ENCODE measurements around the gene UGT1A9. TPM values are rescaled to one million over a fixed set of nuclear protein-coding genes. Genes with fewer than 3 reads are reported as not detected.

The UGT1A9 gene
- total RNA-seq, 1 donor from 2014 or later, result not detected

- intact Hi-C loops (cut with micrococcal nuclease), result no loop called here
- Mint-ChIP-seq H3K27ac (no peak overlapping the region), H3K4me3 (no peak overlapping the region), H3K36me3 (ENCODE audit: low read depth) (no peaks in the 10 kb centered on the region), H3K4me1 (ENCODE audit: low read depth) (no peaks in the 10 kb centered on the region), H3K9me3 (no peaks in the 10 kb centered on the region), H3K27me3 (ENCODE audit: insufficient read depth) (peaks cover 6% of the 10 kb centered on the region)
- no peak for DNase-seq (ENCODE audit: low spot score)
Measured at GRCh38 chr2:233658610-233659009, 13.1 kb upstream of the UGT1A9 start.

GRCh38 chr2:233663911-233664310, 7.8 kb upstream of the UGT1A9 start:
- Mint-ChIP-seq H3K4me3 (no peak overlapping the region), H3K27me3 (ENCODE audit: insufficient read depth) (peaks cover 8% of the 10 kb centered on the region), H3K27ac (no peak overlapping the region), H3K36me3 (ENCODE audit: low read depth) (no peaks in the 10 kb centered on the region), H3K4me1 (ENCODE audit: low read depth) (no peaks in the 10 kb centered on the region), H3K9me3 (no peaks in the 10 kb centered on the region)
- DNase-seq (ENCODE audit: low spot score), result no peak
- intact Hi-C loops (cut with micrococcal nuclease), result no loop called here

GRCh38 chr2:233668605-233669260, 3.0 kb upstream of the UGT1A9 start:
- Mint-ChIP-seq H3K27me3 (ENCODE audit: insufficient read depth) (peaks cover 8% of the 10 kb centered on the region), H3K36me3 (ENCODE audit: low read depth) (no peaks in the 10 kb centered on the region), H3K4me1 (ENCODE audit: low read depth) (no peaks in the 10 kb centered on the region), H3K4me3 (no peak overlapping the region), H3K27ac (no peak overlapping the region), H3K9me3 (no peaks in the 10 kb centered on the region)
- DNase-seq (ENCODE audit: low spot score), result no peak
- intact Hi-C loops (cut with micrococcal nuclease), result no loop called here

GRCh38 chr2:233672886-233673285, 1.2 kb downstream of the UGT1A9 start:
- Mint-ChIP-seq H3K27me3 (ENCODE audit: insufficient read depth) (peaks cover 9% of the 10 kb centered on the region), H3K36me3 (ENCODE audit: low read depth) (no peaks in the 10 kb centered on the region), H3K27ac (no peak overlapping the region), H3K4me1 (ENCODE audit: low read depth) (no peaks in the 10 kb centered on the region), H3K4me3 (no peak overlapping the region), H3K9me3 (no peaks in the 10 kb centered on the region)
- intact Hi-C loops (cut with micrococcal nuclease), result no loop called here
- no peak for DNase-seq (ENCODE audit: low spot score)

GRCh38 chr2:233673896-233674295, 2.2 kb downstream of the UGT1A9 start:
- H3K4me1 Mint-ChIP-seq (ENCODE audit: low read depth), result no peaks in the 10 kb centered on the region
- intact Hi-C loops (cut with micrococcal nuclease), result no loop called here
- no peak for DNase-seq (ENCODE audit: low spot score)
- H3K9me3 Mint-ChIP-seq, result no peaks in the 10 kb centered on the region
- no peaks in the 10 kb centered on the region for H3K36me3 Mint-ChIP-seq (ENCODE audit: low read depth)
- H3K27ac Mint-ChIP-seq, result no peak overlapping the region
- peaks cover 4% of the 10 kb centered on the region for H3K27me3 Mint-ChIP-seq (ENCODE audit: insufficient read depth)
- no peak overlapping the region for H3K4me3 Mint-ChIP-seq

- no peaks in the 10 kb centered on the region for H3K9me3 Mint-ChIP-seq
- H3K27me3 Mint-ChIP-seq (ENCODE audit: insufficient read depth), result peaks cover 4% of the 10 kb centered on the region
- H3K4me1 Mint-ChIP-seq (ENCODE audit: low read depth), result no peaks in the 10 kb centered on the region
- DNase-seq (ENCODE audit: low spot score), result no peak
- no peak overlapping the region for H3K27ac Mint-ChIP-seq
- intact Hi-C loops (cut with micrococcal nuclease), result no loop called here
- no peak overlapping the region for H3K4me3 Mint-ChIP-seq
- H3K36me3 Mint-ChIP-seq (ENCODE audit: low read depth), result no peaks in the 10 kb centered on the region
Measured at GRCh38 chr2:233674314-233674713, 2.6 kb downstream of the UGT1A9 start.

- H3K4me3 Mint-ChIP-seq, result no peak overlapping the region
- H3K27me3 Mint-ChIP-seq (ENCODE audit: insufficient read depth), result peaks cover 4% of the 10 kb centered on the region
- H3K9me3 Mint-ChIP-seq, result no peaks in the 10 kb centered on the region
- H3K4me1 Mint-ChIP-seq (ENCODE audit: low read depth), result no peaks in the 10 kb centered on the region
- no peaks in the 10 kb centered on the region for H3K36me3 Mint-ChIP-seq (ENCODE audit: low read depth)
- H3K27ac Mint-ChIP-seq, result no peak overlapping the region
- no peak for DNase-seq (ENCODE audit: low spot score)
- intact Hi-C loops (cut with micrococcal nuclease), result no loop called here
Measured at GRCh38 chr2:233674995-233675394, 3.3 kb downstream of the UGT1A9 start.

GRCh38 chr2:233676046-233676445, 4.3 kb downstream of the UGT1A9 start:
- H3K4me3 Mint-ChIP-seq, result no peak overlapping the region
- intact Hi-C loops (cut with micrococcal nuclease), result no loop called here

GRCh38 chr2:233679196-233679595, 7.5 kb downstream of the UGT1A9 start:
- intact Hi-C loops (cut with micrococcal nuclease), result no loop called here
- H3K4me1 Mint-ChIP-seq (ENCODE audit: low read depth), result no peaks in the 10 kb centered on the region
- peaks cover 4% of the 10 kb centered on the region for H3K27me3 Mint-ChIP-seq (ENCODE audit: insufficient read depth)
- no peak overlapping the region for H3K4me3 Mint-ChIP-seq
- no peak overlapping the region for H3K27ac Mint-ChIP-seq
- no peaks in the 10 kb centered on the region for H3K36me3 Mint-ChIP-seq (ENCODE audit: low read depth)
- DNase-seq (ENCODE audit: low spot score), result no peak
- H3K9me3 Mint-ChIP-seq, result no peaks in the 10 kb centered on the region

More at GRCh38 chr2:233676046-233676445, 4.3 kb downstream of the UGT1A9 start:
- Mint-ChIP-seq H3K27ac (no peak overlapping the region), H3K9me3 (no peaks in the 10 kb centered on the region), H3K27me3 (ENCODE audit: insufficient read depth) (peaks cover 4% of the 10 kb centered on the region), H3K36me3 (ENCODE audit: low read depth) (no peaks in the 10 kb centered on the region), H3K4me1 (ENCODE audit: low read depth) (no peaks in the 10 kb centered on the region)
- DNase-seq (ENCODE audit: low spot score), result no peak

- no peaks in the 10 kb centered on the region for H3K9me3 Mint-ChIP-seq
- intact Hi-C loops (cut with micrococcal nuclease), result no loop called here
- no peaks in the 10 kb centered on the region for H3K4me1 Mint-ChIP-seq (ENCODE audit: low read depth)
- peaks cover 4% of the 10 kb centered on the region for H3K27me3 Mint-ChIP-seq (ENCODE audit: insufficient read depth)
- no peak overlapping the region for H3K4me3 Mint-ChIP-seq
- no peaks in the 10 kb centered on the region for H3K36me3 Mint-ChIP-seq (ENCODE audit: low read depth)
- H3K27ac Mint-ChIP-seq, result no peak overlapping the region
- DNase-seq (ENCODE audit: low spot score), result no peak
Measured at GRCh38 chr2:233680361-233681045, 8.8 kb downstream of the UGT1A9 start.

GRCh38 chr2:233681521-233682099, 9.9 kb downstream of the UGT1A9 start, which contains the start of gene UGT1A7:
UGT1A7 (plus strand) TSS chr2:233681901; CDS start chr2:233681938, 37 bp downstream.
- Mint-ChIP-seq H3K36me3 (ENCODE audit: low read depth) (no peaks in the 10 kb centered on the region), H3K4me3 (no peak within 1 kb of the TSS), H3K9me3 (no peaks in the 10 kb centered on the region), H3K27me3 (ENCODE audit: insufficient read depth) (peaks cover 2% of the 10 kb centered on the region), H3K27ac (no peak within 1 kb of the TSS), H3K4me1 (ENCODE audit: low read depth) (no peaks in the 10 kb centered on the region)
- intact Hi-C loops (cut with micrococcal nuclease), result no loop called here
- no peak for DNase-seq (ENCODE audit: low spot score)

GRCh38 chr2:233684640-233685039, 12.9 kb downstream of the UGT1A9 start:
- no peak overlapping the region for H3K4me3 Mint-ChIP-seq
- DNase-seq (ENCODE audit: low spot score), result no peak
- no peaks in the 10 kb centered on the region for H3K4me1 Mint-ChIP-seq (ENCODE audit: low read depth)
- intact Hi-C loops (cut with micrococcal nuclease), result no loop called here
- no peak overlapping the region for H3K27ac Mint-ChIP-seq
- no peaks in the 10 kb centered on the region for H3K9me3 Mint-ChIP-seq
- H3K36me3 Mint-ChIP-seq (ENCODE audit: low read depth), result no peaks in the 10 kb centered on the region
- H3K27me3 Mint-ChIP-seq (ENCODE audit: insufficient read depth), result peaks cover 6% of the 10 kb centered on the region

- no peaks in the 10 kb centered on the region for H3K4me1 Mint-ChIP-seq (ENCODE audit: low read depth)
- no peak overlapping the region for H3K27ac Mint-ChIP-seq
- H3K9me3 Mint-ChIP-seq, result no peaks in the 10 kb centered on the region
- peaks cover 10% of the 10 kb centered on the region for H3K27me3 Mint-ChIP-seq (ENCODE audit: insufficient read depth)
- H3K36me3 Mint-ChIP-seq (ENCODE audit: low read depth), result no peaks in the 10 kb centered on the region
- intact Hi-C loops (cut with micrococcal nuclease), result no loop called here
- no peak for DNase-seq (ENCODE audit: low spot score)
- no peak overlapping the region for H3K4me3 Mint-ChIP-seq
Measured at GRCh38 chr2:233686928-233687327, 15.2 kb downstream of the UGT1A9 start.
